D341Med (cell line): ENCODE results near the gene ITGB5.
"Not testable (repeated sequence)": the region's sequence is repeated elsewhere in the genome, so short reads cannot be mapped to it uniquely, and the experiment has no call there.

ENCODE experiments used
- DNase-seq: peaks from one replicate; pipeline ENCODE4 v3.0.0; 2012; ENCODE audit warnings: low spot score

The ITGB5 gene

DNA sequence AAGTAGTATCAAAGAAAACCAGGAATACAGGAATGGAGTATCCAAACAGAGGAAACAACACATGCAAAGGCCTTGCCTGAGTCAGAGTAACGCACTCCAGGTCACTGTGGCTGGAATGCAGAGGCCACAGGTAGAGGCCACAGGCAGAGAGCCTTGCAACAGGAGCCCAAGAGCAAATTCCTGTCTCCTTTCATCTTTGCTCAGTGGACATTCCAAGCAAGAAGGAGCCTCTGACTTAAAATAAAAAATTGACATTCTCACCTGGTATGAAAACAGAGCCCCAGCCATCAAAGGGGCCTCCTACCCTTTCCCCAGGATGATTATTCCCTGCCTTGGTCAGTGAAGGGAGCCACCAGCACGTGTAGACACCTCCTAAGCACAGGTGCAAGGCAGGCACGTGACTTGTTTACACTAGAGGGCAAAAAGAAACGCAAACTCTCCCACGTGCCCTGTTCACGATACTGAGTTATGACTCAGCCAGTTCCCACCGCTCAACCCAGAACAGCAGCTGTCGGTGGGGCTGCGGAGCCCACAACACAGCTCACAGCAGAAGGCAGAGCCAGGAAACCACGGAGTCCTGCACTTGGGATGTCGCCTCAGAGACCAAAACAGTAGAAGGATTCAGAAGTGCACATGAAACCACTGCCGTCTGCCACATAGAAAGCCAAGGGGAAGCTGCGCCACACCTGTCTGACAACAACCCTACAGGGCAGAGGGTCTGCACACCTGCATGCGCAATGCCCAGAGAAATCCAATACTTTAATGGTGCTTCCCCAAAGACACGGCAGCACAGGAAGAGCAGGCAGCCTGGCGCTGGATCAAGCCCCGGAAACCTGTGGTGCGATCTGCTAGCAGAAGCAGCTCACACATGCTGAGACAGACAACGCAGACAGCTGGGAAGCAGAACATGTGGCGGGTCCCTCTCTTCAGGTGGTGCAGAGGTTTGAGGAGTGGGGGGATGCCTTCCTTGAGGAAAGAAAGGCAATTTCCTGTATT is 52.1 kb downstream of the ITGB5 start:
- no peak for DNase-seq

DNA sequence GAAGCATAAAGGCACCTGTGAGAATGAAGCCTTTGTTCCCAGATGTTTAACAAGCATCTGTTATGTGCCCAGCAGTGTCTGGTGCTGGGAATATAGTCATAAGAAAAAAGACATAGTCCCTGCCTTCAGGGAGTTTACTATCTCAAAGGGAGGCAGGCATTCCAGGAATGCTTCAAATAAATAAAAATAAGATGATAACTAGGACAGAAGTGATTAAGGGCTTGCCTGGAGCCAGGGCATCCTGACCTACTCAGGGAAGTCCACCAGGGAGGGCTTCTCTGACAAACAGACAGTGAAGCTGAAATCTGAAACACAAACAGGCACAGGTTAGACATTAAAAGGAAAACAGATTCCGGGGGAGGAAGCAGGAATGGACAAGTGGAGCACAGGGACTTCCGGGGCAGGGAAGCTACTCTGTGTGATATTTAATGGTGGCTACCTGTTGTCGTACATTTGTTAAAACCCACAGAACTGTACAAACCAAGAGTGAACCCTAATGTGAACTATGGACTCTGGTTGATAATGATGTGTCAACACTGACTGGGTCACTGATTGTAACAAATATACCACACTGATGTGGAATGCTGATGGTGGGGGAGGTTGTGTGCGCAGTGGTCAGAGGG is 53.3 kb downstream of the ITGB5 start:
- DNase-seq: no peak

DNA sequence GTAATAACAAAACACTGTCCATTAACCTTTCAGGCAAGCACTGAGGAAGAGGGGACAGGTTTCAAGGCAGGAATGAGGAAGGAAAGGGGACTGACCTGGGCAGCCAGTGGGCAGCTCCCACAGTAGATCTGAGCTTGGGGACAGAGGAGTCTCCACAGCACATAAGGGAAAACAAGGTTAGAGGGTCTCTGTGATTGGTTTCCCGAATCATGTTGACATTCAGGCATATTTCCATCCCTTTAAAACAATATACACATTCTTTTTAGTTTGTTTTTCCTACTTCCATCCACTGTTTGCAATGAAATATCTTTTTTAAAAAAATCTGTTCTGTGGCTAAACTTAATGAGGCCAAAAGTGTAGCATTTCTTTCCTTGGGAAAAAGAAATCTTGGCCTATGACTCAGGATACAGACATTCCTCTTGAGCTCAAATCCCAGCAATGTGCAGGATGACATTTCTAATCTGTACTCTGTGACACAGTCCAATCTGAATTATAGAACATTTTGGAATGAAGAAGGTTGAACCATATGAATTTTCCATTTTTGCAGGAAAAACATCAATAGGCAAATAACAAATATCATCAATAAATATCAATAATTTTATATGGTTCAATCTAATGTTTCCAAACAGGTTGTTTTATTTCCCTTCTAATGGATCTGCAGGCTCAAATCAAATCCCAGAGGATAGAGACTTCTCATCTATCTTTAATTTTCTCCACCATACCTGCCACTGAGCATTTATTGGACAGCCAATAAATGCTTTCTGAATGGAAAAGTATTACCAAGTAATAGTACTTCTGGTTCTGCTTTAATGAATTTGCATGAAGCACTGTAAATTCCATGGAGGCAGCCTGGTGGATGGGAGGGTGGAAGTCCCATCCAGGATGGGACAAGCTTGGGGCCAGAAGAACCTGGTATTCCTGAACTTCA is 54.1 kb downstream of the ITGB5 start:
- no peak for DNase-seq

DNA sequence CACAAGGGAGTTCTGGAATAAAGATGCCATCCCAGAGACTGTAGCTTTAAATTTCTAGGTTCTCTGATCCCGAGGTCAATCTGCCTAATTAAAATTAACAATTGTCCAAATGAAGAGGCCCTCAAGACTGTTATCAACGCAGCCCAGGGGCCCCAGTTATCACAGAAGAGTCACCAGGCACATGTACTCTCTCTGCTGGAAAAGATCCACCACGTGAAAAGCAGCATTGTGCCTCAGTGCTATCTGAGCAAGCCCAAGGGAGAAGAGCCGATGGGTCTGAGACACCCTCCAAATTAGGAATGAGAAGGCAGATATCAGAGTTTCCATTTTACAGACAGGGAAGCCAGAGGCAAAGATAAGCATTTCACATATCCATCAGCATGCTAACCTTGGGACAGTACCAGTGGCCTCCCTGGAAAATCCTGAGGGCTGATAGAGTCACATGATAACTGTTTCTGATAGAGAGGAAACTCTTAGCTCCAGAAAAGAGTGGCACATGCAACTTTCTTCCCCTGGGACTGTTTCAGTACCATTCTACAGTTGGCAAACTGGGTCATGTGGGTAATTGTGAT is 55.5 kb downstream of the ITGB5 start:
- no peak for DNase-seq

DNA sequence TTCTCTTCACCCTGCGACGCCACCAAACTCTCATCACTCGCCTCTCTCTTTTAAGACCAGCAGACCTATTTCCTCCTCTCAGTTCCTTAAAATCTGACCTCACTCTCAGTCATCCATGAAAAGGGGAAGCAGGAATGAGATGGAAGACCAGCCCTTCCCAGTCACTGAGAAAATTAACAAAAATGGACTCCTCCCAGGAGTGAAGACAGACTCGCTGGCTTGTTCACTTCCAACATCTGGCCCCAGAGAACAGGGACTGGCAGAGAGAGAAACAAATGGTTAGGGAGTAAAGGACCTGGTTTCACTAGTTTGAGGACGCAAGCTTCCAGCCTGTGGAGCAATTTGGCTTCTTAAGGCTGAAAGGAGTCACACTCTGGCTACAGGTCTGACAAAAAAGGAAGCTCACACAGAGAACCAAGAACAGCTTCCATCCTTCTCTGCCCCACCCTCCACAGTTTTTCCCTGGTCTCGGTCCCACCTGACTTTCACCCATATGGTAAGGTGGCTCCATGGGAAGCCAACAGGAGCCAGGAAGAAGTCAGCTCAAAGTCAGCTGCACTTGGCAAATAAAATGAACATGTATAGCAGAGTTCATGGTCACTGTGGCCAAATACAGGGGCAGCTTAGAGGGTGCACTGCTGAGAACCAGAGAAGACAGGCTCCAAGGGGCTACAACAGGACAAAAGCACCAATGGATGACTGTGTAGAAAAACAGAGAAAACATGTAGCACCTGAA is 57.2 kb downstream of the ITGB5 start:
- DNase-seq: no peak

DNA sequence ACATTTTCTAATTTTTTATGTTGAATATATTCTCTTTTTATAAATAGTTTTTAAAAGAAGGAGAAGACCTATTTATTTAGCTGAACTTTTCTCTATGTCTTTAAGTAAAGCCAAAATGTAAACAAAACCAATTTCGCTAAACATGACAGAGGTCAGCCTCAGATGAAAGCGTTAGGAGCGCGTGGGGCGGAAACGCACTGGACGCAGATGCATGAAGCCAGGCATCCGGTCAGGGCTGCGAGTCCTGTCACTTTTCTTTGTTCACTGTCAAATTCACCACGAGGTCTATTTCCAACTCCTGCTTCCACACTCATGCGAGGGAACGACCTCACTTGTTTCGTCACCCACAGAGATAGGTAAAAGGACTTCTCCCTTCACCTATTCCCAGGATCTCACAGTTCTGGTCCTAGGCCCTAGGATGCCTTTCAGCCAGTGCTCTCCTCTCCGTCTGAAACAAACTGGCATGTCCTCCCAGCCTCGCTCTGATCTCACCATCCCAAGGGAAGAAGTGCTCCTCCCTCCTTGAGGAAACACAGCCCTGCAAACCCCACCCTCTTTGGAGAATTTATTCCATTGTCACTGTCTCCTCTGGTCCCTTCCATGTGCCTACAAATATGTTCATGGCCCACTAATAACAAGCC is 57.9 kb downstream of the ITGB5 start:
- no peak for DNase-seq

DNA sequence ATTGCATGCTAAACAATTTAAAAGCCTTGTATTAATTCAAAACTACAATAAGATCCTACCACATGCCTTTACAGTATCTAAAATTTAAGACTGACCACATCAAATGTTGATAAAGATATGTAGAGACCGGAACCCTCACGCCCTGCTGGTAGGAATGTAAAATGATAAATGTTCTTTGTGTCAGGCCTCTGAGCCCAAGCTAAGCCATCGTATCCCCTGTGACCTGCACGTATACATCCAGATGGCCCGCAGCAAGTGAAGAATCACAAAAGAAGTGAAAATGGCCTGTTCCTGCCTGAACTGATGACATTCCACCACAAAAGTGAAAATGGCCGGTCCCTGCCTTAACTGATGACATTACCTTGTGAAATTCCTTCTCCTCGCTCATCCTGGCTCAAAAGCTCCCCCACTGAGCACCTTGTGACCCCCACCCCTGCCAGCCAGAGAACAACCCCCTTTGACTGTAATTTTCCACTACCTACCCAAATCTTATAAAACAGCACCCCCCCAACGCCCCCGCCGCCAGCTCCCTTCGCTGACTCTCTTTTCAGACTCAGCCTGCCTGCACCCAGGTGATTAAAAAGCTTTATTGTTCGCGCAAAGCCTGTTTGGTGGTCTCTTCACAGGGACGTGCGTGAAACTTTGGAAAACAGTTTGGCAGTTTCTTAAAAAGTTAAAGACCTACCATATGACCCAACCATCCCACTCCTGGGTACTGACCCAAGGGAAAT is 59.5 kb downstream of the ITGB5 start:
- not testable (repeated sequence) for DNase-seq

DNA sequence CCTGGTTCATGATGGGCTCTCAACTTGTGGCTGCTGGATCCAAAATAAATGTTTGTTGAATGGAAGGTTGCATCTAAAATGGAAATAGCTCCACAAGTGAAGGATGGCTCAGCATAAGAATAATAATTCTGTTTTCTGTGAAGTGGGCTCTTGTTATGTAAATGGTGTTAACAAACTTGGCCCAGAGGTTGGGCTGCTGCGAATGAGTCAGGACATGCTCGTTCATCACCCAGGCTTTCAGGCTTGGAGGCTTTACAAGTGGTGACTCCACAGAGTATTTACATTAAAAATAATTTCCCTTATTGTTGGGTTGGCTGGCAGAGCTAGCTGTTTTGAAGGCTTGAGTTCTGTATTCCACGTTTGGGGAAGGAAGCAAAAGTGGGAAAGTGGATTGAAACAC is 60.5 kb downstream of the ITGB5 start:
- DNase-seq: no peak

DNA sequence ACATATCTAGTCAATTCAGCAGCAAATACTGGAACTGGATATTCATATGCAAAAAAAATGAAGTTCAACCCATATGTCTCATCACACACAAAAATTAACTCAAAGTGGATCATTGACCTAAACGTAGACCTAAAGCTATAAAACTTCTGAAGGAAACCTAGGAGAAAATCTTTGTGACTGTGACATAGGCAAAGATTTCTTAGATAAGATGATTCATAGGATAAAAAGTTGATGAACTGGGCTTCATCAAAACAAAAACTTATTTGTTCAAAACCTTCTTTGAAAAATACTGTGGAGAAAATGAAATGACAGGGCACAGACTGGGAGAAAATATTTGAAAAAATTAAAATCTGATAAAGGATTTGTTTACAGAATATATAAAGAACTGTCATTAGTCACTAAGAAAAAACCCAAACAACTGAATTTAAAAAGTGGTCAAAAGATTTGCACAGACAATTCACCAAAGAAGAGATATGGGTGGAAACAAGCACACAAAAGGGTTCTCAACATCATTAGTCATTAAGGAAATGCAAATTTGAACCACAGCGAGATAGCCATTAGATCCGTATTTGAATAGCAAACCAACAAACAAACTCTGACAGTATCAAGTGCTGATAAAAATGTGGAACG is 62.8 kb downstream of the ITGB5 start:
- no peak for DNase-seq

DNA sequence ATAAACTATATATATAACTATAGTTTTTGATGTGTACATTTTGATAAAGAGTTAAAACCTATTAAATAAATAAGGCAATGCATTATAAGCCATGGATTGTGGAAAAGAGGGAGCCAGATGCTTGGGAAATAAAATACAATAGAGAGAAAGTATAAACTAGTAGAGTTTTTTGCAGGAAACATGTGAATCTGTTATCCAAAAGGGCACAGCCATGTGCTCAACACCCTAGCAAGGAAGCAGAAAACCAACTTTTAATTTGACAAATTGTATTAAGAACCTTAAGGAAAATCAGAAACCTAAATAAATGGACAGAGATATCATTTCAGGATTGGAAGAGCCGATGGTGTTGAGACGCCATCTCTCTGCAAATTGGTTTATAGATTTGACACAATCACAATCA is 63.5 kb downstream of the ITGB5 start:
- no peak for DNase-seq

DNA sequence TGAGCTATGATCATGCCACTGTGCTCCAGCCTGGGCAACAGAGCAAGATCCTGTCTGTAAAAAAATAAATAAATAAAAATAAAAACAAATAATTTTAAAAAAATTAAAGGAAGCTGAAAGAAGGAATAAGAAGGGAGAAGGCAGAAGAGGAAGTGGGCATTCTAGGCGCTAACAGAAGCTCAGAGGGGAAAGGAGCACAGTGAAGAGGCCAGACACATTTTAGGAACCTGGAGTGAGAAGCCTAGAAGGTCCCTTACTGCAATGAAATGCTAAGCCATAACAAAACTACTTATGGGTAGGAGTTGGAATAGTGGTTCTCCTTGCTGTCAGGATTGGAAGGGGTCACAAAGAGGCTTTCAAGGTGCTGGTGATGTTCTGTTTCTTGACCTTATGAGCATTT is 64.0 kb downstream of the ITGB5 start:
- DNase-seq: no peak

DNA sequence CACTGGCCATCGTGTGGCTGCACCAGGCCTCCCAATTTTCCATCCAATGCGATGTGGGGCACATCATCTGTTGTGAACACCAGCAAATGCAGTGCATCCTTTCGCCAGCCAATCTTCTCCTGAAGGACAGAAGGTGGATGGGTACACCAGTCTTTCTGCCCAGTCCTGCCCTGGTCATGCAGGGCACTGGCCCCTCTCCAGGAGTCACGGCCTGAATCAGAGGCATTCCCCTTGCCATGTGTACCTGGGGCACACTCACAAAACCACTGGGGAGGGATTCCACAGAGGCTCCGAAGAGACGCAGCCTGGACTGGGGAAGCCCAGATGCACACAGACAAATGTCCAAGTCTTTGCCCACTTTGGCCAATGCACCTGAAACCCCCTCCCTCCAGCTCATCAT is 65.8 kb downstream of the ITGB5 start:
- no peak for DNase-seq

DNA sequence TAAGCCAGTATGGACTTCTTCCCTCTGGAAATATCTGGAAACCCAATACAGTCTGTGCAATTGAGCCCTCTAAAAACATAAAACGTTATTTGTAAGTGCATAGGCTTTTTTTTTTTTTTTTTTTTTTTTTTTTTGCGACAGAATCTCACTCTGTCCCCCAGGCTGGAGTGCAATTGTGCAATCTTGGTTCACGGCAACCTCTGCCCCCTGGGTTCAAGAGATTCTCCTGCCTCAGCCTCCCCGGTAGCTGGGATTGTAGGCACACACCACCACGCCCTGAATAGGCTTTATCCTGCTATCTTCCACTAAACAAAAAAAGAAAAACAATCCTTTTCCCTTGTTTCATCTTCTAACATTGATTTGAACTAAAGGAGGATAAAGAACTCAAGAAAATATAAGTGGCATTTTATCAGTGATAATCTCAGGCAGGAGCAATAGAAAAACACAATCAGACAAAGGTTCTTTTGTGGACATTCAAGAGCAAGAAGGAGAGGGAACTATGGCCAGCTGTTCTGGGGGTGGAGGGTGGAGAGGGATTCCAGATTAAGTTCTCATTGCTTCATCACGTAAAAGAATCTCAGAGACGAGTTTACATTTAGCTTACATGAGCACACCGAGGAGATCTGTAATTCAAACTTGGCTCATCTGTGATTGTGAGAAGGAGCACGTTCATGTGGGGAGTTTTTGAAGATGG is 68.6 kb downstream of the ITGB5 start:
- DNase-seq: no peak

DNA sequence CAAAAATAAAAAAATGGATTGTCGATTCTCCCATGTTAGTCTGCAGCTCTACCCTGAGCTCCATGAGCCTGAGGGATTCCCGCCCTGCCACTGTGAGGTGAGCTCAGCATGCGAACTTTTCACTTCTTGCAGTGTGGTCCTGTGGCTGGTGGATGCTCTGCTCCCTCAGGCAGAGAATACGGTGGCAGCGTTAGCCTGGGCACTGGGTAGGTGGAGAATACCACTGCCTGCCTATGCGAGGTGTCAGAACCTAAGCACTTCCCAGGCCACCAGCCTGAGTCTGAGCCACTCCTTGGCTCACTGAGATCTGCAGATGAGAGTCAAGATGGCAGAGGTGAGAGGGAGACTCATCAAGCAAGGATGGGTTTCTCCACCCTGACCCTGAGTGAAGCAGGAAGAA is 70.1 kb downstream of the ITGB5 start:
- no peak for DNase-seq

DNA sequence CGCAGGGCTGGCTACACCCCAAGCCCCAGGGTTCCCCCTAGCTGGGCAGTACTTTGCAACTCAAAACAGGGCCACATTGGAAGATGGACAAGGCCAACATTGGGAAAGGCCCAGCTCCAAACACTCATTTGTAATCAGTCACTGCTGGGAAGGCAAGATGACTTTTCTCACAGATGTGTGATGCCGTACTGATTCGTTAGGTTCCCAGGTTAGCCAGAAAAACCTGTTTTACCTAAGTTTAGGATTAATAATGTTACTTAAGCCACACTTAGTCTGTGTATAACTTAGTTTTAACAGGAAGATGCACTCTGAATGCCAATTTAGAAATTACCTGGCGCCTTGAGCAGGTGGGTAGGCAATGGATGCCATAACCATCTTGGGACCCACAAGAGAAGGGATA is 71.0 kb downstream of the ITGB5 start:
- no peak for DNase-seq

DNA sequence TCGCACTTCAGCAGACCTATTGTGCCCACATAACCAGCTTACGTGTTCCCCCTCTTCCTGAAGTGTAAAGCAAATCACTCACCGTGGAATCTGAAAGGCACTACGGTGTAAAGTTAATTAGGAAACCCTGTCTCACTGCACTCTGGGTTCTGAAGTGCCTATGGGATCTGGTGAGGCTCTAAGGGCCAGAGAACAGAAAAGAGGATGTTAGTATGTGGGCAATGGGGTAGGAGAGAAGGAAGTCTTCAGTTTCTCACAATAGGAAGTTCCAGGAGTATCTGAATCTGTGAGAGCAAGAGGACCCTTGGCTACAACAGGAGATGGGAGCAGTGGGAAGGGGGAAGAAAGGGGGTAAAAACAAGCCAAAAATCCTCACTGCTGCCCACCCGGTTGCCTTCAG is 71.4 kb downstream of the ITGB5 start:
- DNase-seq: no peak

DNA sequence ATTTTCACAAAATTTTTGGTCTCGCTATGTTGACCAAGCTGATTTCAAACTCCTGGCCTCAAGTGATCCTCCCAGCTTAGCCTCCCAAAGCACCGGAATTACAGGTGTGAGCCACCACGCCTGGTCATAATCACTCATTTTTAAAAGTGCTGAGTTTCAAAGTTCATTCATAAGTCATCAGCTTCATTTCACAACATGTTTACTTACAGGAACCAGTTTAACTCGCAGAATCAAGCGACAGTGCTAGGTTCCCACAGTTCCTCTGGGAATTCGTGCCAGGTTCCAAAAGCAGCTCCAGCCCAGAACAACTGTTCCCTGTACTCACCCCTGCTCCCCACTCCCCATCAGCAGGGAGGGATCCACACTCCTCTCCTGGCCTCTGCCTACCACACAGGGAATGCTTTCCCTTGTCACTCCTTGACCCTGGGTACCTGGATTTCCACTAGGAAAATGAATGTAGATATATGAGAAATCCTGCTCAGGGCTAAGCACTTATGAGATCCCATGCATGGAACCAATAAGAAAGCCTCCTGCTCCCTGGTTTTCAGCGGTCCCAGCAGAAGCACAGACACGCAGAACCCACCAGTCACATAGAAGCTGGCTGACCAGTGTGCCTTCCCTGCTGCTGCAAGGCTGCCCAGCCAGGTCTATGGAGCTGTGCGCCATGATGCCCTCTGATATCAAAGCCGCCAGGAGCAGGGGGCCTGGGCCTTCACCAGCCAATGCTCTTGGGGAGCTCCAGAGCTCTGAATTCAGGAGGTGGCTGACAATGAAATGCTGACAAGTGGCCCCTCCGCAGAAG is 72.3 kb downstream of the ITGB5 start:
- DNase-seq: no peak

DNA sequence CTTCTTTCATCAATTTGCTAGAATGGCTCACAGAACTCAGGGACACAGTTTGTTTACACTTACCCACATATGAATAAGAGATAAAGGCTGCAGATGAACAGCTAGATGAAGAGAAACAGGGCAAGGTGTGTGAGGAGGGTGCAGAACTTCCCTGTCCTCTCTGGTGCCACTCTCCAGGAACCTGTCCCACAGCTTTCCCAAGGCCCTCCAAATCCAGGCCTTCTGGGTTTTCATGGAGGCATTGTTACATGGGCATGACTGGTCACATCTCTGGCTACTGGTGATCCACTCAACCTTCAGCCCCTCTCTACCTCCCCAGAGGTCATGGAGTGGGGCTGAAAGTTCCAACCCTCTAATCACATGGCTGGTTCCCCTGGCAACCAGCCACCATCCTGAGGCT is 73.6 kb downstream of the ITGB5 start:
- DNase-seq: no peak
